Activated T-cell treated with anti-CD3 and anti-CD28 coated beads for 48 hours (primary cell): ENCODE measurements around the gene INHBC.

Experiments
- DNase-seq: peaks from one replicate; pipeline ENCODE4 v3.0.0-alpha.2; 2020; ENCODE audit warnings: low read depth

The INHBC gene

DNA sequence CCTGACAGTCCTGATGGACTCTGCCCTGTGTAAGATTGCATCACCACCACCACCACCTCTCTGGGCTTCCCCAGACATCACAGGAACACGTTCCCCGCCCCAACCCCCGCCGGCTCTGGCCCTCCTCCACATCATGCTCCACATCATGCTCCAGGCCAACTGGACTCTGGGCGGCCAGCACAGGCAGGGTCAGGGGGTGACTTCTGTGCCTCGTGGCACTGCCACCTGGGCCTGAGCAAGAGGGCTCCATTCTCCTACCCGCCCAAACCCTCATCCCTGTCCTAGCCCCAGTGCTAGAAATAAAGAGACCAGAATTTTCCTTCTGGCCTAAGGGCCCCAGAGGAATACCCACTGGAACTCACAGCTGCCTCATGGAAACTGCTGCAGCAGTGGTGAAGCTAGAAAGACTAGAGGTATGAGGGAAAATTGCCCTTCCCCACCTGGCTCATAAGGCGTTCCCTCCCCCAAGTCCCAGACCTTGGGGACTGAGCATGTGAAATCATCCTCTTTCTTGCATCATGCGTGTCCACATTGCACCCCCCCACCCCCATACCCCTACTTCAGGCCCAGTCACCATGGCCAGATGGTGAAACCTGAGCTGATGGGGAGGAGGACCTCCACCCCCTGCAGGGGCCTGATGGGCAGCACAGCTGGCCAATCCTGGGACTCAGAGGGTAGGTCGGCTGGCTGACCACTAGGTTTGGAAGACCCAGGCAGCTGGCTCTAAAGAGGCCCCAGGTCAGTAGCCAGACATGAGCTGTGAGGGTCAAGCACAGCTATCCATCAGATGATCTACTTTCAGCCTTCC lies 20.2 kb downstream of the INHBC start, which contains the start of gene INHBE:
Gene INHBE, plus strand, starts transcription at position 742 of the 808 bp plus-strand sequence. CDS start 230 bp downstream, outside the sequence.
- DNase-seq, result no peak

DNA sequence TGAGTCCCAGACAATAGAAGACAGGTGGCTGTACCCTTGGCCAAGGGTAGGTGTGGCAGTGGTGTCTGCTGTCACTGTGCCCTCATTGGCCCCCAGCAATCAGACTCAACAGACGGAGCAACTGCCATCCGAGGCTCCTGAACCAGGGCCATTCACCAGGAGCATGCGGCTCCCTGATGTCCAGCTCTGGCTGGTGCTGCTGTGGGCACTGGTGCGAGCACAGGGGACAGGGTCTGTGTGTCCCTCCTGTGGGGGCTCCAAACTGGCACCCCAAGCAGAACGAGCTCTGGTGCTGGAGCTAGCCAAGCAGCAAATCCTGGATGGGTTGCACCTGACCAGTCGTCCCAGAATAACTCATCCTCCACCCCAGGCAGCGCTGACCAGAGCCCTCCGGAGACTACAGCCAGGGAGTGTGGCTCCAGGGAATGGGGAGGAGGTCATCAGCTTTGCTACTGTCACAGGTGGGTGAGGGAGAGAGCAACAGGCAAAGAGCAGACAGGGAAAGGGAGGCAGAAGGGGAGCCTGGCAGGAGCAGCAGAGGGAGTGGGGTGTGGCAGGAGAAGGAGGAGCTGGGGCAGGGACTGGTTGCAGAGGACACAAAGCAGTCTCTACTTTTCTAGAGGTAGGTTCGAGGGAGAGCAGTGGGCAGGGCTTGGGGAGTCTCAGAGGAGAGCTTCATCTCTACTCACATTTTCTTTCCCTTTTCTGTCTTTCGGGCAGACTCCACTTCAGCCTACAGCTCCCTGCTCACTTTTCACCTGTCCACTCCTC lies 21.0 kb downstream of the INHBC start:
- no peak for DNase-seq

DNA sequence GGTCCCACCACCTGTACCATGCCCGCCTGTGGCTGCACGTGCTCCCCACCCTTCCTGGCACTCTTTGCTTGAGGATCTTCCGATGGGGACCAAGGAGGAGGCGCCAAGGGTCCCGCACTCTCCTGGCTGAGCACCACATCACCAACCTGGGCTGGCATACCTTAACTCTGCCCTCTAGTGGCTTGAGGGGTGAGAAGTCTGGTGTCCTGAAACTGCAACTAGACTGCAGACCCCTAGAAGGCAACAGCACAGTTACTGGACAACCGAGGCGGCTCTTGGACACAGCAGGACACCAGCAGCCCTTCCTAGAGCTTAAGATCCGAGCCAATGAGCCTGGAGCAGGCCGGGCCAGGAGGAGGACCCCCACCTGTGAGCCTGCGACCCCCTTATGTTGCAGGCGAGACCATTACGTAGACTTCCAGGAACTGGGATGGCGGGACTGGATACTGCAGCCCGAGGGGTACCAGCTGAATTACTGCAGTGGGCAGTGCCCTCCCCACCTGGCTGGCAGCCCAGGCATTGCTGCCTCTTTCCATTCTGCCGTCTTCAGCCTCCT lies 21.6 kb downstream of the INHBC start:
- no peak for DNase-seq

- DNase-seq, result no peak
Observed at GRCh38 chr12:57456737-57457490, 22.3 kb downstream of the INHBC start.

- DNase-seq, result no peak
Observed at GRCh38 chr12:57458665-57459054, 24.1 kb downstream of the INHBC start.

DNA sequence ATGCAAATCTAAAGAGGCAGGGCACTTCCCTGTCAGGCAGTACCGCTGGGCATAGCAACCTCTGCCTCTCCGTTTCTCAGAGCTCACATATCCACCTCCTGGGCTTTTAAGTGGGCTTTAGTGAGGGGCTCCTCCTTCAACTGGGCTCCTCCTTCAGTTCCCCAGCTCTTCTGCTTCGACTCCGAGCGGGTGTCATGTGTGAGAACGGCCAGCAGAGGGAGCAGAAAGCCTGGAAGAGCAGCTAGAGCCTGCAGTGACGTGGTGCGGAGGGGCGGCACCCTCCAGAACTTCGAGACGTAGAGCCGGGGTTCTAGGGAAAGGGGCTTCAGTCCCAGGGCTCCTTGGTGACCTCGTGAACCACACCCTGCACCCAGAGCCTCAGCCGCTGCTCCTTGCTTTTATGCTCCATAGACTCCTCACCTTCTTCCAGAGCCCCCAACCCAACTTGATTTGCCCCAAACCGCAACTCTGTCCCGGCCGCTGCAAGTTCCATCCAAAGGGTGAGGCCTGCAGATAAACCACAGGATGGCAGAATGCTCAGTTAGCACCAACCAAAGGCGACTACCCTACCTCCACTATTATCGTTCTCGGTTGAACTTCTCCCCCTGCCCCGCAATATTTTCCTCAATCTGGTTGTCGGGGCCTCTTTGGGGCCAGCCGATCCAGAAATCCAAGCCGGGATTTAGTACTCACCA lies 24.6 kb downstream of the INHBC start:
- DNase-seq, result peak; percentile 93

- no peak for DNase-seq
Observed at GRCh38 chr12:57459750-57460467, 25.3 kb downstream of the INHBC start, which contains the start of gene GLI1. TSS of gene GLI1 (plus strand) at chr12:57459785. CDS start at chr12:57463692, 3,907 bp downstream.

GRCh38 chr12:57460468-57460784 lies 25.8 kb downstream of the INHBC start:
- DNase-seq, result no peak

GRCh38 chr12:57460841-57461275 lies 26.3 kb downstream of the INHBC start:
- DNase-seq, result no peak

GRCh38 chr12:57461276-57461916 lies 26.8 kb downstream of the INHBC start:
- DNase-seq, result no peak

DNA sequence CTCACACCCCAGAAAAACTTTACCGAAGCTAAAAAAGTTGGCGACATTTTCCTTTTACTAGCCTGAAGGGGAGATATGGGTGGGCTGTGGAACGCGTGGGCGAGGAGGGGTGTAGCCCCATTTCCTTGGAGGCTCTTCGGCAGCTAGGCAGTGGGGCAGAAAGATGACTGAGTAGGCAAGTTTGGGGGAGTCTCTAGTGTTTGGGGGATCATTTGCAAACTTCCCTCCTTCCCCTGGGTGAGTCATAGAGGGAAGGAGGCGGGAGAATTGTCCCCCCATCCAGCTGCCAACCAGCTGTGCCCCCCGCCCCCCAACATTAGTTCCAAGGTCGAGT lies 27.3 kb downstream of the INHBC start:
- no peak for DNase-seq

DNA sequence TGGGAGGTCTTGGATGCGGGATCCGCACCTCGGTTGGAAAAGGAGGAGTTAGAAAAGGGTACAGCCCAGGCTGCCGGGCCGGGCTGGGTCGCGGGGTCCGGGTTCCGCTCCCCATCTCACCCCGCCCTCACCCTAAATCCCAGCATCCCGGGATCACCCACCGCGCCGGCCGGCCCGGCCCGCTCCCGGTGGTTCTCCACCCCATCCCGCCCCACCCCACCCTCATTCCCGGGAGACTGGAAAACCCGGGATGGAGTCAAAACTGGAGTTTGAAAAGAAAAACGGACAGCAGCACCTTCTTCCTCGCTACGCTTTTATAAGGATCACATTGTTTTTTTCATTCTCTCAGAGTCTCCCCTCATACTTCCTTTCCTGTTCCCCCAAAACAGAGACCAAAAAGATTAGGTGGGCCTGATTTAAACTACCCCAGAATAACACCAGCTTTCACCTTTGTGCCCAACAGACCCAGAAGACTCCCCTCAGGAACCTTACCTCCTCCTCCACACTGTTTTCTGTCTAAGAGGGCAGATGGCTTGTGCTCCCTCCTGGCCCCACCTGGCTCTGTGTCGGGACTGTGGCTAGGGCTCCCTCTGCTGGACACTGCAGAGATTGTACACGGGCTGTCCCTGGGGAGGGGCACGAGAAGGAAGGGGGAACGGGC lies 27.8 kb downstream of the INHBC start:
- DNase-seq, result peak; percentile 86

DNA sequence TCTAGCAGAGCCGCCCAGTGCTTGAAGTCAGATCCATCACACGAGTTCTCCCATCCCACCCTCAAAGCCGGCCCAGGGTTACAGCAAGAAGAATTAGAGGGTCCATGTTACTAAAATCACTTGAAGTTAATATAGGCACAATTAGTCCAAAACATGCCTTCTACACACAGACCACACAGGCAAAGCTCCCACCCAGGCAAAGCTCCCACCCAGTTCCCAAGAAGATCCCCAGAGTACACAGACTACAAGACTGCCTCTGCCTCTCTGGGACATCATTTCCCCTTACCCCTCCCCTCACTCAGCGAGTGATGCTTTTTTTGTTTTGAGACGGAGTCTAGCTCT lies 28.3 kb downstream of the INHBC start:
- DNase-seq, result no peak

DNA sequence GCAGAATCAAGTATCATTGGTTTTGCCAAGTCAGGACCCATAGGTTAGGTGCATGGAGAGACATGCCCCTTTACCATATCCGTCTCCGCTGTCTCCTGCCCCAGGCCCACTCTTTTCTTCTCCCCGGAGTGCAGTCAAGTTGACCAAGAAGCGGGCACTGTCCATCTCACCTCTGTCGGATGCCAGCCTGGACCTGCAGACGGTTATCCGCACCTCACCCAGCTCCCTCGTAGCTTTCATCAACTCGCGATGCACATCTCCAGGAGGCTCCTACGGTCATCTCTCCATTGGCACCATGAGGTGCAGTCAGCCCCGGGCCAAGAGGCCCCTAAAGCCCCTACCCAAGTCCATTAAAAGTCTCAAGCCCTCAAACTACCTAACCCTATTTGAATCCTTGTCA lies 30.0 kb downstream of the INHBC start:
- DNase-seq, result no peak

GRCh38 chr12:57465030-57465746 lies 30.6 kb downstream of the INHBC start:
- DNase-seq, result no peak

GRCh38 chr12:57465747-57466505 lies 31.3 kb downstream of the INHBC start:
- DNase-seq, result no peak

DNA sequence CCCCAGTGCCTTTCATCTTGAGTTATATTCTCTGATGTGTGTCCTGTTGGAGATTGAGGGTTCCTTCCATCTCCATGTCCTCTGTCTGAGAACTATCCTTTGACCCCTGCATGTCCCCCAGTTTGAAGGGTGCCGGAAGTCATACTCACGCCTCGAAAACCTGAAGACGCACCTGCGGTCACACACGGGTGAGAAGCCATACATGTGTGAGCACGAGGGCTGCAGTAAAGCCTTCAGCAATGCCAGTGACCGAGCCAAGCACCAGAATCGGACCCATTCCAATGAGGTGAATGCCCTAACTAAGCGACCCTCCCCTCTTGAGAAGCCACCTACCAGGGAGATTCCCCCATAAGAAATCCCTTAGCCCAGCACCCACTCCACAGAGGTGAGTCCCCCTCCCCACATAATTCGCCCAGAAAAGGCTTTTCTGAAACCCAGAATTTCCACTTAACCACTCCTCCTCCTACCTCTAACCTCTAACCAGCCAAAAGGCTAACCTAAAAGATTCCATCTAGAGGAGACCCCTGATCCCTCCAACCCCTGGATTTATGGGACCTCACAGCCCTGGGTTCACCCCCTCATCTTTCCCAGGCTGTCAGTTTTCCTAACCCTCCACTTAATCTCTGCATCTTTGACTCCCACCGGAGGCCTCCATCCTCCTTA lies 32.8 kb downstream of the INHBC start:
- no peak for DNase-seq

DNA sequence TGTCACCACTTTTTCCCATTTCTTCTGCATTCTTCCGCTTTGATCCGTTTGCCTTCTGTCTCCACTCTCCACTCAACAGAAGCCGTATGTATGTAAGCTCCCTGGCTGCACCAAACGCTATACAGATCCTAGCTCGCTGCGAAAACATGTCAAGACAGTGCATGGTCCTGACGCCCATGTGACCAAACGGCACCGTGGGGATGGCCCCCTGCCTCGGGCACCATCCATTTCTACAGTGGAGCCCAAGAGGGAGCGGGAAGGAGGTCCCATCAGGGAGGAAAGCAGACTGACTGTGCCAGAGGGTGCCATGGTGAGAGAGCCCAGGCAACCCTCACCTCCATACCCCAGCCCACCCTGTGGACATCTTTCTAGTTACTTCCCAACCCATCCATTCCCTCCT lies 33.3 kb downstream of the INHBC start:
- no peak for DNase-seq
